Activated CD4-positive, alpha-beta T cell treated with anti-CD3 and anti-CD28 coated beads for 48 hours (primary cell): ENCODE data around the gene DSG1.
"Not testable (repeated sequence)": the region's sequence is repeated elsewhere in the genome, so short reads cannot be mapped to it uniquely, and the experiment has no call there.

ENCODE experiments used
- DNase-seq: peaks from one replicate; pipeline ENCODE4 v3.0.0-alpha.2; 2020

The DSG1 gene

DNA sequence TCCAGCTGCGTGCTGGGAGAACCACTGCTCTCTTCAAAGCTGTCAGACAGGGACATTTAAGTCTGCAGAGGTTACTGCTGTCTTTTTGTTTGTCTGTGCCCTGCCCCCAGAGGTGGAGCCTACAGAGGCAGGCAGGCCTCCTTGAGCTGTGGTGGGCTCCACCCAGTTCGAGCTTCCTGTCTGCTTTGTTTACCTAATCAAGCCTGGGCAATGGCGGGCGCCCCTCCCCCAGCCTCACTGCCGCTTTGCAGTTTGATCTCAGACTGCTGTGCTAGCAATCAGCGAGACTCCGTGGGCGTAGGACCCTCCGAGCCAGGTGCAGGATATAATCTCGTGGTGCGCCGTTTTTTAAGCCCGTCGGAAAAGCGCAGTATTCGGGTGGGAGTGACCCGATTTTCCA is 35.4 kb downstream of the DSG1 start:
- DNase-seq = not testable (repeated sequence)

- DNase-seq = no peak
Measured at GRCh38 chr18:31354990-31355389, 37.0 kb downstream of the DSG1 start.

GRCh38 chr18:31356025-31356424 is 38.1 kb downstream of the DSG1 start:
- no peak for DNase-seq

- DNase-seq = no peak
Measured at GRCh38 chr18:31364190-31364589, 46.2 kb downstream of the DSG1 start.

GRCh38 chr18:31369478-31369877 is 51.5 kb downstream of the DSG1 start:
- DNase-seq = no peak

DNA sequence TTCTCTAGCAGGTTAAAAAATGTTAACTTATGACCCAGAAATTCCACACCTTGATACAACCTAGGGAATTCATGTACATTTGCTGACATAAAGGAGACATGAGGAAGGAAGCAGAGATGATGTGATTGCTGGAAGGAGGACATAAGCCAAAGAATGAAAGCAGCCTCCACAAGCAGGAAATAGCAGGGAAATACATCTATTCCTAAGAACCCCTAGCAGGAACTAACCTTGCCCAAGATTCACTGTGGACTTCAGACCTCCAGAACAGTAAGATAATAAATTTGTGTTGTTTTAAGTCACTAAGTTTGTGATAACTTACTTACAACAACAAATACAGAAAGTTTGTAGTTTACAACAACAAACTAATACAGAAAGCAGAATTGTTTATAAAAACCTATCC is 54.0 kb downstream of the DSG1 start:
- DNase-seq = no peak

DNA sequence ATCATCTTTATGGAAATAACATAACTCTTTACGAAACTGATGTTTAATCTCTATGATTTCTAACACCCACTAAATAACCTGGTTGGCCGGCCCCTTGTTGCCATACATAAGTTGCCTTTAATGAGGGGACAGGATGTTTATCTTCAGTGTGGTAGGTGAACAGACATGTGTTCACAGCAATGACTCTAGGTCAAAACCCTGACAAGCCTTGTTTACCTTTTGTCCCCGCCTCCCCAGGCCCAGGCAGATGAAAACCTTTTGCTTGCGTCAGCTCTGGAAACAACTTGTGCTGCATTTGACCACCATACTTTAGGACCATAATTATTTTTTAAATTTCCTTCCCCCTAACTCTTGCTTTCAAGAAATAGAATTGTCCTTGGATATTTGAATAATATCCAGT is 55.7 kb downstream of the DSG1 start:
- no peak for DNase-seq

DNA sequence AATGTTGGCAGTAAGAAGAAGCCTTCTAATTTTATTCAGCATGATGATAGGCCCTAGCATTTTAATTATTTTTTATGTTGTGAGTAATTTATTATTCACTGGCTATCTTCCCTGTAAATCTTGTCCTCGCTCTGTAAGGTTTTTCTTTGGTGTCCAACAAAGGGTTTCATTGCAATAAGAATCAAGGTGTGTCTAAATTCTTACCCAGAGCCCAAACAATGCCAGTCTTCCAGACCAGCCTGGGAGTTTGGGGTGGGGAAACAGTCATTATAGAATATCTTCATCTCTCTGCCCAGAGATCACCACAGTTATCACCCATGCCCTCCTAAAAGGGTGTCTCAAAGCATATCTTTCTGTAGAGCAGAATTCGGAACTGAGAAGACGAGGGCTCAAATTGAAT is 58.5 kb downstream of the DSG1 start, which contains the start of gene DSG4:
DSG4 (plus strand) TSS at position 301 of the 400 bp plus-strand sequence. CDS start 135 bp downstream, outside the sequence.
- no peak for DNase-seq

- no peak for DNase-seq
Measured at GRCh38 chr18:31380912-31381311, 63.0 kb downstream of the DSG1 start.

GRCh38 chr18:31382107-31382506 is 64.1 kb downstream of the DSG1 start:
- DNase-seq = no peak

GRCh38 chr18:31386741-31387140 is 68.8 kb downstream of the DSG1 start:
- DNase-seq = no peak

DNA sequence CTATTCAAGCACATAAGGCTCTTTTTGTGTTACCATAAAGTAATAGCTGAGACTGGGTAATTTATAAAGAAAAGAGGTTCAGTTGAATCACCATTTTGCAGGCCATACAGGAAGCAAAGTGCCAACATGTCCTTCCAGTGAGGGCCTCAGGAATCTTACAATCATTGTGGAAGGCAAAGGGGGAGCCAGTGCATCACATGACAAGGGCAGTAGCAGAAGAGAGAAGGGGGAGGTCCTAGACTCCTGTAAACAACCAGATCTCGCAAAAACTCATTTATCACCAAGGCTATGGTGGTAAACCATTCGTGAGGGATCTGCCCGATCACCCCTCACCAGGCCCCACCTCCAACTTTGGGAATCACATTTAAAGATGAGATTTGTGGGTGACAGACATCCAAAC is 75.3 kb downstream of the DSG1 start:
- DNase-seq = no peak

DNA sequence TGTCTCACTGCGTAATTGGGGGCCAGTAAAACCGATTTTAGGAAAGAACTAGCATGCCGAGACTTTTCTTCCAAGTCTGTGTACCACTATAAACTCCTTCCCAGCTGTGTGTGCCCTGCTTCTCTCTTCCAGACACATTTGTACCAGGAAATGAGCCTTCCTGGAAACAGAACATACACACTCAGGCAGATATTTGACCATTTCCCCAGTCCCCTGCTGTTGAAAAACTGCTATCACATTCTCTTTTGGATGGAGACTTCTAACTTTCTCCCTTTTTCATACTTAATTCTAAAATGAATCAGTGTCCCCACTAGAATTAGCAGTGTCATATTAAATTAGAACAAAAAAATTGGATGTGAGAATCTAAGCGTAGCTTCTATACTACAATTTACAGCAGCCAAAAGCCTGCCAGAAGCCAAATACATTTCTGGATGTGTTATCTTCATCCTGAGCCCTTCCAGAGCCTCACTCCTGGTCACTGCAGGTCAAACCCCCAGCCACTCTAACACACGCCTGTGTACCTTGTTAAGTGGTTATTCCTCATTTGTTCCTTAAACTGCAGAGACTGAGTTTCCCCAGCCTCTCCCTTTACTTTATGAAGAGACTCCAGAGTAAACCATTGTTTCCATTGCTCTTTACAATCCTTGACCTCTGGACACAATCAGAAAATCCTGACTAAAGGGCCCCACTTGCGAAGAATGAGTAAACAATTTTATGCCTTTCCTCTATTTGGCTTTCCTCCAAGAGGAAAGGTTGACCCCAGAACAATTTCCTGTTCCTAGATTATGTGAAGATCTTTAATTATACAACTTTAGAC is 79.0 kb downstream of the DSG1 start:
- no peak for DNase-seq

GRCh38 chr18:31398191-31398590 is 80.2 kb downstream of the DSG1 start:
- no peak for DNase-seq

- DNase-seq = no peak
Measured at GRCh38 chr18:31399306-31400032, 81.5 kb downstream of the DSG1 start.

- DNase-seq = no peak
Measured at GRCh38 chr18:31401156-31402025, 83.4 kb downstream of the DSG1 start.

DNA sequence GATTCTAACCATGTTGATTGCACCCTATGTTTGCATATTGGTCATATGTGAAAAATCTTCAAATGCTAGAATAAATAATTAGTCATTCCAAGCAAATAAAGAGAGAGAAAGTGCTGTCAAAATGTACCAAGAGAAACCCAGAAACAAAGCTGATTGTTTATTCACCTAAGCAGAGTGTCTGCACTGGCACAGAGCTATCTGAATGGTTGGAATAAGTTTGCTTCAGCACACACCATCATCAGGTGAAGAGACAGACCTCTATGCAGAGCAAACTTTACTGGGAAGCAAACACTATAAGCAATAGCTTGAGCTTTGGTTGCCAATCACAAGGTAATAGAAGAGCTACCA is 84.0 kb downstream of the DSG1 start:
- no peak for DNase-seq

DNA sequence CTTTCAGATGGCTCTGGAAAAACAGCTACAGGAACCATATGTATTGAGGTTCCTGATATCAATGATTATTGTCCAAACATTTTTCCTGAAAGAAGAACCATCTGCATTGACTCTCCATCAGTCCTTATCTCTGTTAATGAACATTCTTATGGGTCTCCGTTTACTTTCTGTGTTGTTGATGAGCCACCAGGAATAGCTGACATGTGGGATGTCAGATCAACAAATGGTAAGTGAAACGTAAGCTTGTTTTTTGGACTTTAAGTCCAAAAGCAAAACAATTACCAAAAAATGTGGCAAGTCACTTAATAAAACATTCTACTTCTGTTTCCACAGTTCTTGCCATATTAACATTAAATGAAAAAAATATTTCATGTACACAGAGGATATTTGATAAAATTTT is 85.4 kb downstream of the DSG1 start:
- DNase-seq = no peak
